Keratinocyte (primary cell): ENCODE data around the gene ABL1. TPM values are rescaled to one million over a fixed set of nuclear protein-coding genes. Genes with fewer than 3 reads are reported as not detected.

ENCODE experiments used
- DNase-seq: peaks from one replicate; pipeline ENCODE4 v3.0.0-alpha.2; 2011; ENCODE audit warnings: low read depth, missing footprints, low spot score
- FAIRE-seq: peaks from 2 replicates; lab custom pipeline; 2011; peaks lifted over from hg19 to GRCh38; lab: Jason Lieb, UNC
- H2AFZ ChIP-seq: 2 replicates; pipeline ENCODE4 v1.6.0; 2012; ENCODE audit warnings: low read length, control low read depth, inconsistent platforms; ENCODE audit not compliant: control insufficient read depth
- H3K27ac ChIP-seq: 2 replicates; pipeline ENCODE4 v1.5.1; 2011; ENCODE audit warnings: low read length; ENCODE audit not compliant: control insufficient read depth, insufficient read depth
- H3K27me3 ChIP-seq: 3 replicates; pipeline ENCODE4 v1.6.0; 2011; ENCODE audit warnings: low read length; ENCODE audit not compliant: control insufficient read depth, insufficient read depth; ENCODE audit errors: extremely low read depth
- H3K36me3 ChIP-seq, 2 experiments: 2 replicates in 1 of 2; 3 replicates in 1 of 2; pipeline ENCODE4 v1.5.1; 2011; ENCODE audit warnings: low read length in 2 of 2, mild to moderate bottlenecking in 1 of 2; ENCODE audit not compliant: control insufficient read depth in 2 of 2, insufficient read depth in 2 of 2; ENCODE audit errors: extremely low read depth in 1 of 2
- H3K4me1 ChIP-seq: 3 replicates; pipeline ENCODE4 v1.5.1; 2011; ENCODE audit warnings: low read length; ENCODE audit not compliant: control insufficient read depth, insufficient read depth; ENCODE audit errors: extremely low read depth
- H3K4me2 ChIP-seq: 3 replicates; pipeline ENCODE4 v1.6.0; 2011; ENCODE audit warnings: low read depth, low read length; ENCODE audit not compliant: control insufficient read depth, insufficient read depth; ENCODE audit errors: extremely low read depth
- H3K4me3 ChIP-seq, 3 experiments: fragments of 200-600 bp in 1 of 3; sonication (generic) in 1 of 3; 2 replicates in 2 of 3; 3 replicates in 1 of 3; pipeline ENCODE4 v1.5.1; 2011 to 2016; ENCODE audit warnings: low read length in 3 of 3, mild to moderate bottlenecking in 3 of 3, control low read depth in 2 of 3, inconsistent platforms in 1 of 3, low read depth in 1 of 3, mixed read lengths in 1 of 3, mixed run types in 1 of 3, moderate library complexity in 1 of 3; ENCODE audit not compliant: control insufficient read depth in 2 of 3, insufficient read depth in 2 of 3; ENCODE audit errors: extremely low read depth in 1 of 3
- H3K79me2 ChIP-seq: 2 replicates; pipeline ENCODE4 v1.6.0; 2012; ENCODE audit warnings: low read length; ENCODE audit not compliant: control insufficient read depth, insufficient read depth
- H3K9ac ChIP-seq: 3 replicates; pipeline ENCODE4 v1.6.0; 2011; ENCODE audit warnings: low read length; ENCODE audit not compliant: control insufficient read depth, insufficient read depth; ENCODE audit errors: extremely low read depth
- H3K9me1 ChIP-seq: 3 replicates; pipeline ENCODE4 v1.6.0; 2011; ENCODE audit warnings: low read length; ENCODE audit not compliant: control insufficient read depth, insufficient read depth; ENCODE audit errors: extremely low read depth
- H3K9me3 ChIP-seq: 2 replicates; pipeline ENCODE4 v1.5.1; 2012; ENCODE audit warnings: low read depth, low read length; ENCODE audit not compliant: control insufficient read depth
- H4K20me1 ChIP-seq: 3 replicates; pipeline ENCODE4 v1.6.0; 2011; ENCODE audit warnings: low read length; ENCODE audit not compliant: control insufficient read depth, insufficient read depth; ENCODE audit errors: extremely low read depth
- EZH2 ChIP-seq: IDR thresholded peaks from one replicate; pipeline ENCODE4 v1.6.1; 2012; ENCODE audit warnings: inconsistent platforms, mild to moderate bottlenecking, low read length, moderate library complexity
- dilution Hi-C: fragments of 300-500 bp; cut with MboI; formaldehyde crosslinking; loops from one replicate; pipeline ENCODE4 v1.7.0; 2020; ENCODE audit warnings: low sequenced_read_pairs; ENCODE audit not compliant: extremely low pct_ligation_motif_present
- polyA plus RNA-seq, 5 experiments: library from polyadenylated mRNA; depleted of rRNA in 3 of 5; stranded (reverse) in 3 of 5; stranded (forward) in 1 of 5; unstranded in 1 of 5; fragments of >200 nt; gene quantifications; 1 replicate in 1 of 5; 2 replicates in 3 of 5; 3 replicates in 1 of 5; pipeline versions ENCODE4 v1.2.1 to v1.2.3, GENCODE V29; 2011 to 2012; ENCODE audit warnings: missing spikeins in 2 of 5, low read depth in 1 of 5, low replicate concordance in 1 of 5
- TF ChIP-seq, protein P1 (sequence below), 3 experiments: IDR thresholded peaks in 1 of 3; conservative IDR thresholded peaks in 1 of 3; optimal IDR thresholded peaks in 1 of 3; 2 replicates in 2 of 3; 3 replicates in 1 of 3; pipeline versions ENCODE3 to v1.5.1; 2011; ENCODE audit warnings: low read length in 3 of 3, mild to moderate bottlenecking in 3 of 3, moderate library complexity in 2 of 3, control low read depth in 1 of 3, inconsistent platforms in 1 of 3; ENCODE audit not compliant: insufficient read depth in 2 of 3; ENCODE audit errors: extremely low read depth in 1 of 3

ABL1 gene
- polyA plus RNA-seq, 1 donor (not counting 4 experiments of a cell fraction or from before 2014, with no cell fraction given): 17.0 TPM

DNA sequence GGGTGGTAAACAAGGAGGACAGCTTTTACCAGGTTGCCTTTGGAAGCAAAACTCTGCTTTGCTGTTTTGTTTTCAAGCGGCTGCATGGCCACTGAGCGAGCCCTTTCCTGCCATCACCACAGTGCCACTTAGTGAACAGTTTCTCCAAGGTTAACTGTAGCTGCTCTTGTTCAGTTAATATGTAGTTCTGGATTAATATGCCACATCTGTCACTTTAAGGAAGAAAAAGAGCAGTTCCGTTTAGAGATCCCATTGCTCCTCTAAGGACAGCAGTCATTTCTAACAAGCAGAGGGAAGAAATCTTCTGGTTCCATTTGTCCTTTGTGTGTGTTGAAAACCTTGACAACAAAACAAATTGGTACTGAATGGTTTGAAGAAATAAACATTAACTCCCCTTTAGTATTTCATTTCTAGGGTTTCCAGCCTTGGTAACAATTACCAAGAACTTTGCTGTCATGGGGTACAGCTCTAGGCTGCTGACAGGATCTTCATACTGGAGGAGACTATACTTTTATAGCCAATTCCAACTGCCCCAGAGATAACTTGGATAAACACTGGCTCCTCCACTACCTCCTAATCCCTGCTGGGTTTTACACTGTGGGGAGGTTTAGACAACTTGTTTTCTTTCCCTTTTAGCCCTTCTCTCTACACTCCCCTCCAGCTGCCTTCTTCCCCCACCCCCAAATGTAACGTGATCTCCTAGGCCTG lies 10.3 kb upstream of the ABL1 start:
- no peaks in the 10 kb centered on the region for H3K9me1 ChIP-seq
- H3K4me1 ChIP-seq: no peaks in the 10 kb centered on the region
- no peak overlapping the region for H3K4me2 ChIP-seq
- H2AFZ ChIP-seq: no peak overlapping the region
- dilution Hi-C loops: no loop called here
- H3K9ac ChIP-seq: no peak overlapping the region
- H3K27me3 ChIP-seq: no peaks in the 10 kb centered on the region
- no peaks in the 10 kb centered on the region for H3K36me3 ChIP-seq
- H3K4me3 ChIP-seq: no peak overlapping the region
- no peak overlapping the region for H3K27ac ChIP-seq
- FAIRE-seq (no peak), DNase-seq (no peak)
- no peaks in the 10 kb centered on the region for H3K79me2 ChIP-seq
- no peaks in the 10 kb centered on the region for H4K20me1 ChIP-seq
- no peak for TF ChIP-seq EZH2
- TF ChIP-seq, protein P1, sequence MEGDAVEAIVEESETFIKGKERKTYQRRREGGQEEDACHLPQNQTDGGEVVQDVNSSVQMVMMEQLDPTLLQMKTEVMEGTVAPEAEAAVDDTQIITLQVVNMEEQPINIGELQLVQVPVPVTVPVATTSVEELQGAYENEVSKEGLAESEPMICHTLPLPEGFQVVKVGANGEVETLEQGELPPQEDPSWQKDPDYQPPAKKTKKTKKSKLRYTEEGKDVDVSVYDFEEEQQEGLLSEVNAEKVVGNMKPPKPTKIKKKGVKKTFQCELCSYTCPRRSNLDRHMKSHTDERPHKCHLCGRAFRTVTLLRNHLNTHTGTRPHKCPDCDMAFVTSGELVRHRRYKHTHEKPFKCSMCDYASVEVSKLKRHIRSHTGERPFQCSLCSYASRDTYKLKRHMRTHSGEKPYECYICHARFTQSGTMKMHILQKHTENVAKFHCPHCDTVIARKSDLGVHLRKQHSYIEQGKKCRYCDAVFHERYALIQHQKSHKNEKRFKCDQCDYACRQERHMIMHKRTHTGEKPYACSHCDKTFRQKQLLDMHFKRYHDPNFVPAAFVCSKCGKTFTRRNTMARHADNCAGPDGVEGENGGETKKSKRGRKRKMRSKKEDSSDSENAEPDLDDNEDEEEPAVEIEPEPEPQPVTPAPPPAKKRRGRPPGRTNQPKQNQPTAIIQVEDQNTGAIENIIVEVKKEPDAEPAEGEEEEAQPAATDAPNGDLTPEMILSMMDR (optimal IDR thresholded peaks at IDR 0.05 in 1 of 3, IDR thresholded peaks at IDR 0.05 in 1 of 3, conservative IDR thresholded peaks at IDR 0.05 in 1 of 3; ENCODE audit: extremely low read depth in 1 of 3, insufficient read depth in 2 of 3, low read length in 3 of 3): no peak
- H3K9me3 ChIP-seq: no peaks in the 10 kb centered on the region

- no peaks in the 10 kb centered on the region for H4K20me1 ChIP-seq
- DNase-seq: no peak
- no peak overlapping the region for H3K27ac ChIP-seq
- no peaks in the 10 kb centered on the region for H3K79me2 ChIP-seq
- TF ChIP-seq EZH2: no peak
- TF ChIP-seq, protein P1 (optimal IDR thresholded peaks at IDR 0.05 in 1 of 3, IDR thresholded peaks at IDR 0.05 in 1 of 3, conservative IDR thresholded peaks at IDR 0.05 in 1 of 3; ENCODE audit: extremely low read depth in 1 of 3, insufficient read depth in 2 of 3, low read length in 3 of 3): no peak
- no peaks in the 10 kb centered on the region for H3K27me3 ChIP-seq
- FAIRE-seq: no peak
- H3K9me3 ChIP-seq: no peaks in the 10 kb centered on the region
- H3K4me2 ChIP-seq: no peak overlapping the region
- H3K36me3 ChIP-seq: no peaks in the 10 kb centered on the region
- H3K4me1 ChIP-seq: no peaks in the 10 kb centered on the region
- H3K9me1 ChIP-seq: no peaks in the 10 kb centered on the region
- no peak overlapping the region for H3K4me3 ChIP-seq
- no peak overlapping the region for H3K9ac ChIP-seq
- no peak overlapping the region for H2AFZ ChIP-seq
- dilution Hi-C loops: no loop called here
These were observed 9.8 kb upstream of the ABL1 start for GRCh38 chr9:130825351-130825651.
